Measurements from ENCODE around the gene PINLYP.

DNA sequence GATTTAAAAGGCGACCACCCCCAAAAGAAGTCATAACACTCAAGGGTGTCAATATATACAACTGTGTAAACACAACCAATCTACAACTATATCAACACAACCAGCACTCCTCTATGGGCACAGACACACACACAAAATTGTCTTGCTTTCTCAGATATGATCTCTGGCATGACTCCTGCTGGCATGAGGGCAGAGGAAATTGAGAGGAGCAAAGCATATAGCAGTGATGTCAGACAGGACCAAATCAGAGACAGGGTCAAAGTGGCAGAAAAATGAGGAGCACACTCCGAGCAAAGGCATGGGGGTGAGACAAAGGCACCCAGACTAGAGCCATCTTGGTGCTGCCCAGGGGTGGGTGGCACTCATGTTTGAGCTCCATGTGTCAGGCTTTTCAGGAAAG lies 10.7 kb downstream of the PINLYP start:
- TF ChIP-seq CTCF (IDR thresholded peaks at IDR 0.05) (no peak), POLR2AphosphoS5 (IDR thresholded peaks at IDR 0.05; ENCODE audit: low read depth, low read length) (no peak), NFIC (IDR thresholded peaks at IDR 0.05; ENCODE audit: borderline replicate concordance) (no peak)
